HepG2 (cell line): ENCODE measurements around the gene TMIGD2. TPM values are rescaled to one million over a fixed set of nuclear protein-coding genes. Genes with fewer than 3 reads are reported as not detected.
A peak's percentile ranks its signal among the peaks of the same experiment; 100 is the strongest.

ENCODE experiments used
- ARID2 ChIP-seq: sonication (generic); formaldehyde crosslinking; IDR thresholded peaks from 2 replicates; pipeline ENCODE4 v1.8.1; 2022; ENCODE audit warnings: mild to moderate bottlenecking, missing genetic modification reagents, borderline replicate concordance
- BCLAF1 ChIP-seq: fragments of 450-650 bp; IDR thresholded peaks from 2 replicates; pipeline ENCODE4 v1.6.1; 2017; ENCODE audit warnings: mild to moderate bottlenecking
- HHEX ChIP-seq: IDR thresholded peaks from 2 replicates; pipeline ENCODE4 v1.6.1; 2016; ENCODE audit warnings: control low read depth
- KDM4B ChIP-seq: sonication (generic); formaldehyde crosslinking; IDR thresholded peaks from 2 replicates; pipeline ENCODE4 v1.4.0; 2020; ENCODE audit warnings: missing genetic modification reagents
- MATR3 ChIP-seq: sonication (generic); formaldehyde crosslinking; IDR thresholded peaks from 2 replicates; pipeline ENCODE4 v1.4.0; 2020; ENCODE audit warnings: missing genetic modification reagents
- MBNL3 ChIP-seq: fragments of 250-450 bp; sonication (Bioruptor Pico); conservative IDR thresholded peaks from 2 replicates; pipeline ENCODE4 v1.8.0; 2022; ENCODE audit warnings: mild to moderate bottlenecking, inconsistent platforms
- MEF2D ChIP-seq: sonication (generic); formaldehyde crosslinking; IDR thresholded peaks from 2 replicates; pipeline ENCODE4 v1.5.1; 2020; ENCODE audit warnings: mild to moderate bottlenecking, missing genetic modification reagents
- NCOA2 ChIP-seq: sonication (generic); formaldehyde crosslinking; IDR thresholded peaks from 2 replicates; pipeline ENCODE4 v1.8.0; 2022; ENCODE audit warnings: inconsistent platforms
- PLRG1 ChIP-seq: fragments of 450-650 bp; conservative IDR thresholded peaks from 2 replicates; pipeline ENCODE4 v1.6.1; 2016
- POLR2A ChIP-seq, 2 experiments: IDR thresholded peaks; 2 replicates each; pipeline ENCODE4 v1.6.1; 2011; ENCODE audit warnings: low read depth in 2 of 2, low read length in 2 of 2, mild to moderate bottlenecking in 1 of 2, moderate library complexity in 1 of 2; ENCODE audit not compliant: insufficient read depth in 1 of 2
- PRPF4 ChIP-seq: fragments of 200-400 bp; formaldehyde crosslinking; IDR thresholded peaks from 2 replicates; pipeline ENCODE4 v1.6.1; 2016; ENCODE audit warnings: low read length, low read depth; ENCODE audit not compliant: poor library complexity, severe bottlenecking
- RARG ChIP-seq: sonication (generic); formaldehyde crosslinking; IDR thresholded peaks from 2 replicates; pipeline ENCODE4 v1.4.0; 2020; ENCODE audit warnings: low read depth, mild to moderate bottlenecking, missing genetic modification reagents
- RBM22 ChIP-seq: fragments of 200-400 bp; formaldehyde crosslinking; optimal IDR thresholded peaks from 2 replicates; pipeline ENCODE3; 2017; ENCODE audit warnings: mild to moderate bottlenecking, low read length, moderate library complexity
- RORA ChIP-seq: sonication (generic); formaldehyde crosslinking; IDR thresholded peaks from 2 replicates; pipeline ENCODE4 v1.5.0; 2020; ENCODE audit warnings: mild to moderate bottlenecking, missing genetic modification reagents, moderate library complexity
- SKIL ChIP-seq: sonication (generic); formaldehyde crosslinking; IDR thresholded peaks from 2 replicates; pipeline ENCODE4 v1.8.0; 2022; ENCODE audit warnings: missing genetic modification reagents, mild to moderate bottlenecking, moderate library complexity, borderline replicate concordance
- SMAD3 ChIP-seq: sonication (generic); formaldehyde crosslinking; IDR thresholded peaks from 2 replicates; pipeline ENCODE4 v1.4.0; 2020; ENCODE audit warnings: missing genetic modification reagents
- SSRP1 ChIP-seq: IDR thresholded peaks from 2 replicates; pipeline ENCODE4 v1.6.1; 2016; ENCODE audit warnings: control low read depth
- THYN1 ChIP-seq: sonication (generic); formaldehyde crosslinking; IDR thresholded peaks from 2 replicates; pipeline ENCODE4 v1.8.1; 2023; ENCODE audit warnings: low read depth, mild to moderate bottlenecking, moderate library complexity, missing genetic modification reagents, borderline replicate concordance
- TRAFD1 ChIP-seq: sonication (generic); formaldehyde crosslinking; IDR thresholded peaks from 2 replicates; pipeline ENCODE4 v1.5.1; 2020; ENCODE audit warnings: missing genetic modification reagents, mild to moderate bottlenecking, borderline replicate concordance
- TRIM22 ChIP-seq: fragments of 450-650 bp; IDR thresholded peaks from 2 replicates; pipeline ENCODE4 v1.6.1; 2017
- ZNF234 ChIP-seq: sonication (generic); formaldehyde crosslinking; conservative IDR thresholded peaks from 2 replicates; pipeline ENCODE4 v1.5.1; 2020; ENCODE audit warnings: mild to moderate bottlenecking, missing genetic modification reagents
- ZNF672 ChIP-seq: sonication (generic); formaldehyde crosslinking; IDR thresholded peaks from 2 replicates; pipeline ENCODE4 v1.8.1; 2022; ENCODE audit warnings: missing genetic modification reagents
- polyA plus RNA-seq, 8 experiments: library from polyadenylated mRNA; depleted of rRNA in 3 of 8; stranded (reverse) in 7 of 8; unstranded in 1 of 8; fragments of >200 nt; fragmentation: Illumina TruSeq in 4 of 8; extraction: Trizol in 4 of 8; gene quantifications; 2 replicates each; pipeline versions ENCODE4 v1.2.1 to v1.2.3, GENCODE V29; 2011 to 2016; ENCODE audit warnings: low read depth in 4 of 8, missing spikeins in 1 of 8, mixed read lengths in 1 of 8; ENCODE audit not compliant: insufficient read depth in 1 of 8
- total RNA-seq, 5 experiments: library from RNA; depleted of rRNA; stranded (reverse); fragments of >200 nt; fragmentation: Illumina TruSeq; extraction: Trizol; gene quantifications; 2 replicates each; pipeline ENCODE4 v1.2.3, GENCODE V29; 2016; ENCODE audit warnings: low read depth in 1 of 5

Gene TMIGD2
- total and polyA plus RNA-seq, 2 of the 13 experiments (the other 11 are each of a cell fraction or from before 2014, with no cell fraction given) = 0.11 to 1.0 TPM

- TF ChIP-seq PRPF4 = no peak
- TF ChIP-seq HHEX (CRISPR knock-in tag) = no peak
- TF ChIP-seq KDM4B (CRISPR knock-in tag) = peak; percentile 87; the same call in 1 of the 2 replicates
- peak; percentile 78 for TF ChIP-seq SMAD3
- no peak for TF ChIP-seq RARG (CRISPR knock-in tag)
- no peak for TF ChIP-seq ZNF234 (CRISPR knock-in tag)
- peak; percentile 76; the same call in 1 of the 2 replicates for TF ChIP-seq NCOA2 (CRISPR knock-in tag)
- TF ChIP-seq THYN1 (CRISPR knock-in tag) = no peak
- TF ChIP-seq RBM22 = no peak
- TF ChIP-seq SSRP1 (CRISPR knock-in tag) = no peak
- no peak for TF ChIP-seq ARID2 (CRISPR knock-in tag)
- no peak for TF ChIP-seq PLRG1
- peak; percentile 63 to 66 for TF ChIP-seq POLR2A (IDR thresholded peaks at IDR 0.05; ENCODE audit: insufficient read depth in 1 of 2, low read depth in 2 of 2, low read length in 2 of 2)
- 0 out of 2 replicates have a peak, but pooled peaks have one; percentile 42 for TF ChIP-seq TRAFD1 (CRISPR knock-in tag)
- no peak for TF ChIP-seq MBNL3 (CRISPR knock-in tag)
- TF ChIP-seq BCLAF1 = no peak
- no peak for TF ChIP-seq RORA
- TF ChIP-seq MATR3 = no peak
- TF ChIP-seq MEF2D (CRISPR knock-in tag) = peak; percentile 79; the same call in 1 of the 2 replicates
- peak; percentile 73; the same call in 1 of the 2 replicates for TF ChIP-seq SKIL (CRISPR knock-in tag)
- TF ChIP-seq ZNF672 = no peak
- no peak for TF ChIP-seq TRIM22
Observed at GRCh38 chr19:4310247-4311121, 8.3 kb upstream of the TMIGD2 start (continued).
